Central memory CD4-positive, alpha-beta T cell (primary cell): Measurements from ENCODE around the gene LILRA5.
A peak's percentile ranks its signal among the peaks of the same experiment; 100 is the strongest.
"Not testable (repeated sequence)": the region's sequence is repeated elsewhere in the genome, so short reads cannot be mapped to it uniquely, and the experiment has no call there.

Source experiments
- DNase-seq: peaks from one replicate; pipeline ENCODE4 v3.0.0; 2022

The LILRA5 gene

GRCh38 chr19:54333586-54334298, 20.8 kb upstream of the LILRA5 start:
- DNase-seq = no peak

DNA sequence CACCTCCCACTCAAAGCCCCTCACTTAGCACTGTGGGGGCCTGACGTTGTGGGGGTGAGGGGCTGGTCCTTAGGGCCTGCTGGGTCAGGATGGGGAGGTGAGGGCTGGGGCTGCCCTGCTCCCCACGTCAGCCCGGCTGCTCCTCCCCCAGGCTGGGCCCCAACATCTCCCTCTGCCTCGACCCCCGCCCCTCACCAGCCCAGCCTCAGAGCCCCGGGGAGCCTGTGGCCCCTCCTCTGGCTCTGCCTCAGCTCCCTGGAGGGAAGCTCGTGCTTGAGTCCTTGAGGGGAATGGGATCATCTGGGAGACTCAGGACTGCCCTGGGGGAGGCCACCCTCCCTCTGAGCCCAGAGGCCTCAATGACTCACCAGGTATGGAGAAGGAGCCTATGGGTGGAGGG, 19.2 kb upstream of the LILRA5 start:
- DNase-seq = no peak

GRCh38 chr19:54331626-54332025, 18.7 kb upstream of the LILRA5 start:
- DNase-seq = no peak

DNA sequence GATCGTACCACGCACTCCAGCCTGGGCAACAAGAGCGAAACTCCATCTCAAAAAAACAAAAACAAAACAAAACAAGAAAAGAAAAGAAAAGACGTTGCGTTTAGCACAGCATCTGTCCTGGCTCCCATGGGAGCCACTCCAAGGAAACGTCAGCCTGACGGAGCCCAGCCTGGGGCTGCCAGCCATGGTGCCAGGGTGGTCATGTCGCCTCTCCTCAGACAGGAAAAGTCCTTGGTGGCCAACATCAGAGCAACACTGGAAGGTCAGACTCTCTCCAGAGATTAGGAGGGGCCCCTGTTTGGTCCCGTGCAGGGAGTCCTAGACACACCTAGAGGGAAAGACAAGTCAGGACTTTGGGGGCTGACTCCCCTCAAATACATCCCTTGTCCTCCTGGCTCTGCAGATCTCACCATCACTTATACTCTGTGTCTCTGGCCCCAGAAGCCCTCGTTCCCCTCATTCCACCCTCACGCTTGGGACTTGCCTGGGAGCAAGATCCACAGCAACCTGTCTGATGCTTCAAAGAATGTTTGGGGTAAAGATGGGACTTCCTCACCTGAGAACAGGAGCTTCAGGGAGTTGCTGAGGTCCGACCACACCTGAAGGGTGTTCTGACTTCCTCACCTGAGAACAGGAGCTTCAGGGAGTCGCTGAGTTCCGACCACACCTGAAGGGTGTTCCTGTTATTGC, 16.7 kb upstream of the LILRA5 start:
- no peak for DNase-seq

GRCh38 chr19:54328781-54329180, 15.8 kb upstream of the LILRA5 start:
- not testable (repeated sequence) for DNase-seq

DNA sequence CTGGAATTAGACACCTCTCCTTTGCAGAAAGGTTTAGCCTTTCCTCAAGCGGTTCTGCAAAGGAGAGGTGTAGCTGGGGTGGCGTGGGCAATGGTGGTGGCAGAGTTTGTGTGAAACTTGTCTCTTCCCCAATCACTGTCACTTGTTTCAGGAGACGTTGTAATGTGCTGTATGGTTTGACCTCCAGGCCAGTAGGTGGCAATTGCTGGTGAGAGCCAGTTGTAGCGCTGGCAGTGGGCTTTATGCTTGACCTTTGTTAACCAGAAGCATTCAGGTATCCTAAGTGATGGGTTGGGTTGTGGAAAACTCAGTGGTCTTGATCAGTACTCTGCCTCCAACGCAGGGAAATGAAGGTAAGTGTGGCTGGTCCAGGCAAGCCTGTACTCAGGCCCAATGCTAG, 12.7 kb upstream of the LILRA5 start:
- no peak for DNase-seq

DNA sequence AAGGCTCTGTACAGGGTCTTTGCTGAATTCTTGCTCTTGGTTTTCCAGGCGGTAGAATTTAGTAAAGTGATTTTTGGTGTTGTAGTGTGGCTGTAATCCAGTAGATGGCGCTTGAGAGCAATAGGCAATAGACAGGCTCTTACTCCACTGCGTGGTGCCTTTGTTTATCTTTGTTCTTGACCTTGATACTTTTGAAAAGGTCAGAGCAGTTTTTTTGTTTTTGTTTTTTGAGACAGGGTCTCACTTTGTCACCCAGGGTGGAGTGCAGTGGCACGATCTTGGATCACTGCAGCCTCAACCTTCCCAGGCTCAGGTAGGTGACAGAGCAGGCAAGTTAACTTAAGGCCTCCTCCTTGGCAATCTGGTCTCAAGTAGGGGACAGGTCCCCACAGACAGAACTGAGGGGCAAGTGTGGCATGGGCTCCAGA, 12.2 kb upstream of the LILRA5 start:
- peak; percentile 60 for DNase-seq

DNA sequence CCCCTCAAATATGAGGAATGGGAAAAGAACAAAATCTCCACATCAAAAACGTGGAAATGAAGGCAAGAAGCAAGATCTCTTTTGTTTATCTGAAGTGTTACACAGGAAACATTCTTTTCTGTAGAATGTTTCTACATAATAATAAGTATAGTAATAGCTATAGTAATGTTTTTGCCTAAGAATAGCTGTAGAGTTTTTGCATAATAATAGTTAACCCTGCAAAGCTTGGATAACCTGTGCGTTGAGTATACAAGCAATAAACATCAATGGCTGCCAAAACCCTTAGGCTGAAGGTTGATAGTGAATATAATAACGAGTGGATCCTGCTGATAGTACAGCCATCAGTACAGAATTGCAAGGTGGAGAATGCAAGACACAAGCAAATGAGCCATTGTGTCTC, 11.1 kb upstream of the LILRA5 start:
- DNase-seq = no peak

GRCh38 chr19:54322934-54323333, 10.0 kb upstream of the LILRA5 start:
- not testable (repeated sequence) for DNase-seq

- DNase-seq = not testable (repeated sequence)
These were observed 9.3 kb upstream of the LILRA5 start for GRCh38 chr19:54322295-54322694.

DNA sequence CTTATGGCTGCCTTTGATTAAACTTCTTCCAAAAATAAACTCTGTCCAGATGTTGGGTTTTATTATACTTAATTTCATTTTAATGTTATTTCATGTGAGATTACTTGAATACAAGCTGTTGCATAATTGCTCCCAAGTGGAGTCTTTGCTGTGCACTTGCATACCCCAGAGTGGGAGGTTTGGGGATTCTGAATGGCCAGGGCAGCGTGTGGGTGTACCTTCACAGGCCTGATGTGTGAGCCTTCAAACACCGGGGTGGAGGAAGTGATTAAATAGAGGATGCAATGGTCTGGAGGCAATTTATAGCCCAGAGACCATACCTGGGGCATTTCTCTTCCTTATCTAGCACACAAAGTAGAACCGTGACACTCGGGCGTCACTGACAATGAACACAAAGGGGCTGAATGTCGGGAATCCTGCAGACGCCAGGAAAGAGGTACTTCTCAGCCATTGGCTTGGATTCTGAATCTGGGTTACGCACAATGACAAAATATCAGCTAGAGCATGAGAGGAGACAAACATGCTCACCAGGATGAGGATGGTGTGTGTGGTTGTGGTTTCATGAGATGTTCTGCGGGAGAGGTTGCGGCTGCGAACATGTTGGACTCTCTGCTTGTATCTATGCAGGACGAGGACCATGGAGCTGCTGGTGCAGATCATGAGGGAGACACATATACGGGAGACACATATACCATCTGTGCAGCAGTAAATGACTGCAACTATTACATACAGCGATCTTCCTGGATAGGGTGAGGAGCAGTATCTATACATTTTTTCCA, 7.1 kb upstream of the LILRA5 start:
- DNase-seq = no peak

DNA sequence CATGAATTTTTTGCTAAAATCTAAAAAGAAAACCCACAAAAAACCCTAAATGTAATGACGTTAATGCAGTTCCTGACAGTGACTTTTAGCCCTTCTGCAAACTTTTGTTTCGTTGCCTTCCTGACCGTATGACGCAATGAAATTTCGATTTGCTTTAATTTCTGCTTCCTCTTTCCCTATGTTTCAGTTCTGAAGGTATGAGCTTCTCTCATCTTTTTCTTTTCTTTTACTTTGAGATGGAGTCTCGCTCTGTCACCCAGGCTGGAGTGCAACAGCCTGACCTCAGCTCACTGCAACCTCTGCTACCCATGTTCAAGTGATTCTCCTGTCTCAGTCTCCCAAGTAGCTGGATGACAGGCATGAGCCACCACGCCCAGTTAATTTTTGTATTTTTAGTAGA, 6.1 kb upstream of the LILRA5 start:
- DNase-seq = no peak

- DNase-seq = no peak
These were observed 4.9 kb upstream of the LILRA5 start for GRCh38 chr19:54317965-54318240.

GRCh38 chr19:54317108-54317964, 4.4 kb upstream of the LILRA5 start:
- DNase-seq = no peak

- no peak for DNase-seq
These were observed 3.8 kb upstream of the LILRA5 start for GRCh38 chr19:54316746-54317107.

- DNase-seq = no peak
These were observed 3.0 kb upstream of the LILRA5 start for GRCh38 chr19:54315956-54316355.

- no peak for DNase-seq
These were observed 955 bp downstream of the LILRA5 start for GRCh38 chr19:54312011-54312410.

DNA sequence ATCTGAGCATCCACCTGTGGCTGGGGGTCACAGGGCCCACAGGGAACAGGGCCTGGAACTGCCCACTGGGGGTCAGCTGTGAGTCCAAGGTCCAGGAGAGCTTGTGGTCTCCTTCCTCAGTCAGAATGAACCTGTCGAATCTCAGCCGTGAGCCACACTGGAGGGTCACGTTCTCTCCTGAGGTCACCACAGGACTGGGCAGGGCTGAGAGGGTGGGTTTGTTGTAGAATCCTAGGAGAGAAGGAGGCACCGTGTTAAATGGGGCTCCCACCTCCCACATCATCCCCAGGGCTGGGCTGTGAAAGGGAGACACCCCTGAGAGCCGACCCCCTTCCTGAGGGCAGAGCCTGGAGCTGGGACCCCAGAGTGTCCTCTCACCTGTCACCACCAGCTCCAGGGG, 1.5 kb downstream of the LILRA5 start:
- no peak for DNase-seq

GRCh38 chr19:54310543-54310942, 2.4 kb downstream of the LILRA5 start:
- no peak for DNase-seq

- DNase-seq = no peak
These were observed 3.2 kb downstream of the LILRA5 start for GRCh38 chr19:54309811-54310210.

- DNase-seq = no peak
These were observed 5.5 kb downstream of the LILRA5 start for GRCh38 chr19:54307389-54308020.

- no peak for DNase-seq
These were observed 7.8 kb downstream of the LILRA5 start for GRCh38 chr19:54305141-54305540.

DNA sequence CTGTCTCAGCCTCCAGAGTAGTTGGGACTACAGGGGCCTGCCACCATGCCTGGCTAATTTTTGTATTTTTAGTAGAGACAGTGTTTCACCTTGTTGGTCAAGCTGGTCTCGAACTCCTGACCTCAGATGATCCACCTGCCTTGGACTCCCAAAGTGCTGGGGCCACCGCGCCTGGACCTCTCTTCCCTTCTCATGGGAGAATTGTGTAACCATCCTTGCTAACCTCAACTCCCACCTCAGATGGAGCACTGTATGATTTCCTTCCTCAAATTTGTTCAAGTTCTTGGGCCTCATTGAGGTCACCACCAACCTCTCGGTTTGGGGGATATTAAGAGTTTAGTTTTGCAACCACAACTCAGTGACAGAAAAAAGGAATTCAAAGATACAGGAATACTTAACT, 10.7 kb downstream of the LILRA5 start:
- DNase-seq = no peak
